ENCODE data around the gene CD33. TPM values are rescaled to one million over a fixed set of nuclear protein-coding genes. Genes with fewer than 3 reads are reported as not detected.

The CD33 gene
- total RNA-seq, 1 donor from 2014 or later, result not detected

DNA sequence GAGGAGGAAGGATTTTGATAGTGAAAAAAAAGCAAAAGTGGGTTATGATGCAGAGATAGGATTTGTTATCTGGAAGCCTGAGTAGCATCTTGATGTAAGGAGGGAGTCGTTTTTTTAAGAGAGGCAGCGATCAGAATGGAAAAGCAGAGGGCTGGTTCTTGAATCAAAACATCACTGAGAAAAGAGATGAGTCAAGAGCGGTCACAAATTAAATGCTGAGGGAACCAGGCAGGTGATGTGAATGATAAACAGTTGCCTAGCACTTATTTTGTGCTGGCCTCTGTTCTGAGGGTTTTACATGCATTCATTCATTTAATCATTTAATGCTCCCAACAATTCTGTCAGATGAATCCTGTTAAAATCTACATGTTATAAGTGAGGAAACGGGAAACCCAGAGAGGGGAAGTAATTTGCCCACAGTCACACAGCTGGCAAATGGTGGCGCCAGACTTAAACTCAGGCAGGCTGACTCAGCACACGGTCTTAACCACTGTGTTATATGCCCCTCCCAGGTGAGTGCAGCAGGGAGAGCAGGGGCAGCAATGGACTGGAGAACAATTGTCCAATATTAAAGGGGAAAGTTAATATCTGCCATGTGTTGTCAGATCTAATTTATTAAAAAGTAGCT is 47.4 kb downstream of the CD33 start:
- intact Hi-C loops (cut with micrococcal nuclease), result no loop called here
- DNase-seq (no peak), ATAC-seq (ENCODE audit: low read depth) (no peak)
- TF ChIP-seq, protein P1, sequence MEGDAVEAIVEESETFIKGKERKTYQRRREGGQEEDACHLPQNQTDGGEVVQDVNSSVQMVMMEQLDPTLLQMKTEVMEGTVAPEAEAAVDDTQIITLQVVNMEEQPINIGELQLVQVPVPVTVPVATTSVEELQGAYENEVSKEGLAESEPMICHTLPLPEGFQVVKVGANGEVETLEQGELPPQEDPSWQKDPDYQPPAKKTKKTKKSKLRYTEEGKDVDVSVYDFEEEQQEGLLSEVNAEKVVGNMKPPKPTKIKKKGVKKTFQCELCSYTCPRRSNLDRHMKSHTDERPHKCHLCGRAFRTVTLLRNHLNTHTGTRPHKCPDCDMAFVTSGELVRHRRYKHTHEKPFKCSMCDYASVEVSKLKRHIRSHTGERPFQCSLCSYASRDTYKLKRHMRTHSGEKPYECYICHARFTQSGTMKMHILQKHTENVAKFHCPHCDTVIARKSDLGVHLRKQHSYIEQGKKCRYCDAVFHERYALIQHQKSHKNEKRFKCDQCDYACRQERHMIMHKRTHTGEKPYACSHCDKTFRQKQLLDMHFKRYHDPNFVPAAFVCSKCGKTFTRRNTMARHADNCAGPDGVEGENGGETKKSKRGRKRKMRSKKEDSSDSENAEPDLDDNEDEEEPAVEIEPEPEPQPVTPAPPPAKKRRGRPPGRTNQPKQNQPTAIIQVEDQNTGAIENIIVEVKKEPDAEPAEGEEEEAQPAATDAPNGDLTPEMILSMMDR (IDR thresholded peaks at IDR 0.05), result no peak
- Mint-ChIP-seq H3K9me3 (peaks cover 3% of the 10 kb centered on the region), H3K27me3 (peaks cover 6% of the 10 kb centered on the region), H3K4me1 (peaks cover 2% of the 10 kb centered on the region), H3K4me3 (no peak overlapping the region), H3K36me3 (ENCODE audit: low read depth) (no peaks in the 10 kb centered on the region), H3K27ac (no peak overlapping the region)
- ChIA-PET CTCF (no interaction called here), POLR2A (no interaction called here)

DNA sequence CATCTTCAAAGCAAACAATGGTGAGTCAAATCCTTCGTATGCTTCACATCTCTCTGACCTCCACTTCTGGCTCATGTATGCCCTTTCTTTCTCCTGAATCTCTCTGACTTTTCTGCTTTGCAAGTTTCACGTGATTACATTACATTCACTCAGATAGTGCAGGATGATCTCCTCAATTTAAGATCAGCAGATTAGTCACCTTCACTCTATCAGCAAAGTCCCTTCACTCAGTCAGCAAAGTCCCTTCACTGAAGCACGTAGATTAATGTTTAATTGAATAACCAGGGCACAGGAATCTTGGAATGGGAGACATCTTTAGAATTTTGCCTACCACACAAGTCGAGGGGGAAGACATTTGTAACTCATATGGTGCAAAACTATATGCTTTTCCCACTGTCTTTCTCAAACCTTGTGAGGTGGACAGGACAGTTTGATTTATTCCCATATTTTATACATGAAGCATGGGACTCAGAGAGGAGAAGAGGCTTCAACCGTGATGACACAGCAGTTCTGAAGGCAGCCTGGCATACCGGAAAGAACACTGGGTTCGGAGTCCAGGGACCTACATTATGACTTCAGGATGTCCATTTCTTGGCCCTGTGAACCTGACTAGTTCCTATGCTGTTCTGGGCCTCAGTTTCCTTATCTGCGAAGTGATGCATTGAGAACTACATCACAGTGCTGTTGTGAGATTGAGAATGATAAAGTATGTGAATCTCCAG is 49.3 kb downstream of the CD33 start:
- TF ChIP-seq, protein P1 (IDR thresholded peaks at IDR 0.05), result no peak
- no peak overlapping the region for H3K4me3 Mint-ChIP-seq
- H3K9me3 Mint-ChIP-seq, result peaks cover 3% of the 10 kb centered on the region
- intact Hi-C loops (cut with micrococcal nuclease), result no loop called here
- ChIA-PET POLR2A (no interaction called here), CTCF (no interaction called here)
- H3K36me3 Mint-ChIP-seq (ENCODE audit: low read depth), result no peaks in the 10 kb centered on the region
- H3K27ac Mint-ChIP-seq, result no peak overlapping the region
- H3K27me3 Mint-ChIP-seq, result peaks cover 21% of the 10 kb centered on the region
- no peak for DNase-seq
- ATAC-seq (ENCODE audit: low read depth), result no peak
- peaks cover 2% of the 10 kb centered on the region for H3K4me1 Mint-ChIP-seq

DNA sequence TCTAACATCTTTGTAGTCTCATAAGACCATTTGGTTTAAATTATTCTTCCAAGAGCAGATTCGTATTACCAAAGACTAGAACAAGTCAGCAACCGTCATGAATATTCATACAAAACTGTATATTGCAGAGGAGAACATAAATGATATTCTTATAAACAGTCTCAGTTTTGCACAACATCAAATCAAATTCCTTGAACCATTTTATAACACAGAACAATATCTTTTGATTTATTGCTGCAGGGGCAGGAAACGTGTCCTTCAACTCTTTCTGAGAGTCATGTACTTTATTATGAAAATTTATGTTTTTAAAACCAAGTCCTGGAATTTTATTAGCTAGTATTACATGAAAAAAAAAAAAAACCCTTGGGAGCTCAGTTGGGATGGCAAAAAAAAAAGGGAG is 52.2 kb downstream of the CD33 start:
- DNase-seq (no peak), ATAC-seq (ENCODE audit: low read depth) (no peak)
- Mint-ChIP-seq H3K27me3 (peaks cover 33% of the 10 kb centered on the region), H3K36me3 (ENCODE audit: low read depth) (no peaks in the 10 kb centered on the region), H3K27ac (no peak overlapping the region), H3K4me1 (peaks cover 2% of the 10 kb centered on the region), H3K4me3 (no peak overlapping the region), H3K9me3 (peaks cover 14% of the 10 kb centered on the region)
- intact Hi-C loops (cut with micrococcal nuclease), result no loop called here
- CTCF ChIA-PET, result no interaction called here
- TF ChIP-seq, protein P1 (IDR thresholded peaks at IDR 0.05), result no peak
- POLR2A ChIA-PET, result no interaction called here

DNA sequence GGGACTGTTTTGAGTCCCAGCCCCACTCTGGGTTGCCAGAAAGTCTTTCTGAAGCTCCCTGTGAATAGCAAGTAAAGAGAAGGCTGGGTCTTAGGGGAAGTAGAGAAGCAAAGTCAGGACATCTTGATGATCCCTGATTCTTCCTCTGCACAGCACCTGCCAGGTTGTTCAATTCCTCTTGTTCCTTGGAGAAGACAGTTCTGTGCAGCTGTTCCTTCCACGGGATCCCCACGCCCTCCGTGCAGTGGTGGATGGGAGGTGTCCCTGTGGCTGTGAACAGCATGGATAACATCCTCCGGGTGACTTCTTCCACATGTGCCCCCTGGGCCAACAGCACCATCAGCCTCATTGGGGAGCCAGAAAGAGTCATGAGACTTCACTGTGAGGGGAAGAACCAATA is 57.5 kb downstream of the CD33 start:
- no peaks in the 10 kb centered on the region for H3K36me3 Mint-ChIP-seq (ENCODE audit: low read depth)
- POLR2A ChIA-PET, result no interaction called here
- no peak for DNase-seq
- no peak overlapping the region for H3K27ac Mint-ChIP-seq
- intact Hi-C loops (cut with micrococcal nuclease), result no loop called here
- no peak for ATAC-seq (ENCODE audit: low read depth)
- peaks cover 33% of the 10 kb centered on the region for H3K27me3 Mint-ChIP-seq
- no peaks in the 10 kb centered on the region for H3K4me1 Mint-ChIP-seq
- CTCF ChIA-PET, result no interaction called here
- H3K9me3 Mint-ChIP-seq, result peaks cover 11% of the 10 kb centered on the region
- H3K4me3 Mint-ChIP-seq, result no peak overlapping the region
- TF ChIP-seq, protein P1 (IDR thresholded peaks at IDR 0.05), result no peak

DNA sequence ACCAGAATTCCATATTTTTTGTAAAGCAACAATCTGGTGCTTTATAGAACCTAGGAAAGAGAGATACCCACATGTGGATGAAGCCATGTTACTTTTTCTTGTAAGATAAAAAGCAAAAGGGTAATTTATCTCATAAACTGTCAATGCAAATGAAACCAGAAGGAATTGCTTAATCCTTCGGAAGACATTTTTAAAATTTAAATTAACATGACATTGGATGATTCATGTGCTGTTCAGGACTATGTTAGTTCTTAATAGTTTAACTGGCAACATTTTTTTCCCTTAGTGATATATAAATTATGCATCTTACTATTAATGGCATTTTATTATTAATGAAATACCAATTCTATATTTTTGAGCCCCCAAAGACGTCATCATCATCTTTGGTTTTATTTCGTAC is 60.8 kb downstream of the CD33 start:
- peaks cover 4% of the 10 kb centered on the region for H3K9me3 Mint-ChIP-seq
- no peak for ATAC-seq (ENCODE audit: low read depth)
- H3K4me1 Mint-ChIP-seq, result no peaks in the 10 kb centered on the region
- TF ChIP-seq, protein P1 (IDR thresholded peaks at IDR 0.05), result no peak
- CTCF ChIA-PET, result no interaction called here
- peaks cover 11% of the 10 kb centered on the region for H3K27me3 Mint-ChIP-seq
- no peak for DNase-seq
- intact Hi-C loops (cut with micrococcal nuclease), result no loop called here
- no peak overlapping the region for H3K4me3 Mint-ChIP-seq
- H3K27ac Mint-ChIP-seq, result no peak overlapping the region
- H3K36me3 Mint-ChIP-seq (ENCODE audit: low read depth), result no peaks in the 10 kb centered on the region
- POLR2A ChIA-PET, result no interaction called here

Other genes starting within 250 kb of the CD33 start
- gene KLK7, start 241.2 kb upstream of the CD33 start, total RNA-seq, result not detected in 2 replicates
- gene KLK8, start 223.5 kb upstream of the CD33 start, total RNA-seq, result not detected in 2 replicates
- gene KLK10, start 205.4 kb upstream of the CD33 start, total RNA-seq, result not detected in 2 replicates
- gene KLK11, start 198.5 kb upstream of the CD33 start, total RNA-seq, result not detected in 2 replicates
- gene KLK12, start 190.1 kb upstream of the CD33 start, total RNA-seq, result not detected in 2 replicates
- gene KLK13, start 160.0 kb upstream of the CD33 start, total RNA-seq, result not detected in 2 replicates
- gene KLK14, start 142.2 kb upstream of the CD33 start, total RNA-seq, result 0.76 and 0.82 TPM in 2 replicates
- 7.8 and 8.9 TPM in 2 replicates for gene CTU1, start 116.7 kb upstream of the CD33 start, total RNA-seq
- 0.29 TPM in 1 of 2 replicates, not detected in the other for gene SIGLEC9, start 100.2 kb upstream of the CD33 start, total RNA-seq
- not detected in 2 replicates for gene SIGLEC7, start 82.8 kb upstream of the CD33 start, total RNA-seq
- not detected in 2 replicates for gene SIGLECL1, start 26.0 kb downstream of the CD33 start, total RNA-seq
- not detected in 2 replicates for gene IGLON5, start 86.6 kb downstream of the CD33 start, total RNA-seq
- gene VSIG10L, start 117.1 kb downstream of the CD33 start, total RNA-seq, result 0.95 and 0.98 TPM in 2 replicates
- gene ETFB, start 141.3 kb downstream of the CD33 start, total RNA-seq, result 43.8 and 49.0 TPM in 2 replicates
- 2.2 TPM in 1 of 2 replicates, not detected in the other for gene CLDND2, start 143.9 kb downstream of the CD33 start, total RNA-seq
- gene NKG7, start 147.6 kb downstream of the CD33 start, total RNA-seq, result 1.6 and 2.1 TPM in 2 replicates
- not detected in 2 replicates for gene LIM2, start 162.9 kb downstream of the CD33 start, total RNA-seq
- 0.17 TPM in 1 of 2 replicates, not detected in the other for gene C19orf84, start 165.5 kb downstream of the CD33 start, total RNA-seq
- 50.3 and 52.2 TPM in 2 replicates for gene SIGLEC10, start 192.6 kb downstream of the CD33 start, total RNA-seq
- not detected in 2 replicates for gene SIGLEC8, start 233.4 kb downstream of the CD33 start, total RNA-seq

All from activated B cell treated with CpG ODN at 0.5 μM for 24 hours (primary cell).